LNCaP clone FGC (cell line): ENCODE data around the gene PTX4.

Experiments
- DNase-seq: peaks from one replicate; pipeline ENCODE4 v3.0.0-alpha.2; 2011; ENCODE audit warnings: low read depth
- H3K4me3 ChIP-seq: 2 replicates; pipeline ENCODE4 v1.5.1; 2011; ENCODE audit warnings: mild to moderate bottlenecking, low read depth, low read length, control low read depth
- CTCF ChIP-seq: IDR thresholded peaks from 2 replicates; pipeline ENCODE4 v1.5.1; 2012; ENCODE audit warnings: mild to moderate bottlenecking; ENCODE audit not compliant: control insufficient read depth, insufficient read depth; ENCODE audit errors: extremely low read depth

Gene PTX4

GRCh38 chr16:1451702-1452392, 36.9 kb downstream of the PTX4 start:
- DNase-seq: no peak
- TF ChIP-seq CTCF: no peak
- no peak overlapping the region for H3K4me3 ChIP-seq

- DNase-seq: no peak
- no peak overlapping the region for H3K4me3 ChIP-seq
- no peak for TF ChIP-seq CTCF
Observed at GRCh38 chr16:1450841-1451240, 37.9 kb downstream of the PTX4 start.

GRCh38 chr16:1450218-1450617, 38.5 kb downstream of the PTX4 start:
- TF ChIP-seq CTCF: no peak
- no peak for DNase-seq
- H3K4me3 ChIP-seq: no peak overlapping the region

- no peak overlapping the region for H3K4me3 ChIP-seq
- DNase-seq: no peak
- TF ChIP-seq CTCF: no peak
Observed at GRCh38 chr16:1449201-1449788, 39.4 kb downstream of the PTX4 start.

GRCh38 chr16:1448536-1449116, 40.1 kb downstream of the PTX4 start:
- TF ChIP-seq CTCF: no peak
- DNase-seq: no peak
- H3K4me3 ChIP-seq: no peak overlapping the region

GRCh38 chr16:1447965-1448364, 40.8 kb downstream of the PTX4 start:
- TF ChIP-seq CTCF: no peak
- no peak overlapping the region for H3K4me3 ChIP-seq
- DNase-seq: no peak
